Tibial nerve (tissue), 4 donors: ENCODE results near the gene COG5. TPM values are rescaled to one million over a fixed set of nuclear protein-coding genes. Genes with fewer than 3 reads are reported as not detected.
"Not testable (repeated sequence)": the region's sequence is repeated elsewhere in the genome, so short reads cannot be mapped to it uniquely, and the experiment has no call there.

Experiments
- DNase-seq, 2 donors: peaks; one replicate each; pipeline ENCODE4 v3.0.0-alpha.2; 2019; ENCODE audit warnings: low spot score in 2 of 2
- H3K27ac ChIP-seq, 4 donors: fragments of 200-600 bp; sonication (generic) in 3 of 4; one replicate each; pipeline ENCODE4 v1.5.1; 2017 to 2019; ENCODE audit warnings: mild to moderate bottlenecking in 1 of 4
- H3K27me3 ChIP-seq, 2 donors: fragments of 200-600 bp; sonication (generic) in 1 of 2; one replicate each; pipeline versions ENCODE4 v1.5.1 to v1.6.0; 2017 to 2019
- H3K36me3 ChIP-seq, 3 donors: fragments of 200-600 bp; sonication (generic); one replicate each; pipeline ENCODE4 v1.5.1; 2018 to 2019
- H3K4me1 ChIP-seq, 4 donors: fragments of 200-600 bp; sonication (generic) in 3 of 4; one replicate each; pipeline ENCODE4 v1.5.1; 2017 to 2019
- H3K4me3 ChIP-seq, 4 donors: fragments of 200-600 bp; sonication (generic) in 3 of 4; one replicate each; pipeline ENCODE4 v1.5.1; 2017 to 2019; ENCODE audit warnings: mild to moderate bottlenecking in 1 of 4, moderate library complexity in 1 of 4
- H3K9me3 ChIP-seq, 4 donors: fragments of 200-600 bp; sonication (generic) in 3 of 4; one replicate each; pipeline ENCODE4 v1.5.1; 2017 to 2019
- CTCF ChIP-seq, 5 experiments: fragments of 200-600 bp in 3 of 5; fragments of 450-650 bp in 2 of 5; sonication (generic) in 3 of 5; IDR thresholded peaks; one replicate each; pipeline ENCODE4 v1.5.1; 2016 to 2019; ENCODE audit warnings: antibody characterized with exemption in 5 of 5, mild to moderate bottlenecking in 3 of 5, moderate library complexity in 2 of 5
- EP300 ChIP-seq, 2 donors: sonication (generic); formaldehyde crosslinking; IDR thresholded peaks; one replicate each; pipeline ENCODE4 v1.6.1; 2017; ENCODE audit warnings: antibody characterized with exemption in 2 of 2, mild to moderate bottlenecking in 1 of 2
- POLR2A ChIP-seq, 2 donors: fragments of 450-650 bp; IDR thresholded peaks; one replicate each; pipeline ENCODE4 v1.6.1; 2017; ENCODE audit warnings: antibody characterized with exemption in 2 of 2, mild to moderate bottlenecking in 2 of 2, moderate library complexity in 2 of 2
- WGBS, 2 donors: methylation state at CpG; one replicate each; pipeline ENCODE4 v1.1.5; 2018; 5-methylcytosine and 5-hydroxymethylcytosine counted together
- small RNA-seq: library from RNA; depleted of rRNA; stranded (forward); fragments of <200 nt; gene quantifications from one replicate; pipeline ENCODE3, GENCODE V24; 2016
- total RNA-seq, 4 donors: library from RNA; depleted of rRNA; stranded (reverse); fragments of >200 nt; gene quantifications; one replicate each; pipeline ENCODE4 v1.1.0, GENCODE V29; 2016

The COG5 gene
- total RNA-seq, 4 donors from 2014 or later, result 26.7 to 35.7 (median 32.6) TPM

DNA sequence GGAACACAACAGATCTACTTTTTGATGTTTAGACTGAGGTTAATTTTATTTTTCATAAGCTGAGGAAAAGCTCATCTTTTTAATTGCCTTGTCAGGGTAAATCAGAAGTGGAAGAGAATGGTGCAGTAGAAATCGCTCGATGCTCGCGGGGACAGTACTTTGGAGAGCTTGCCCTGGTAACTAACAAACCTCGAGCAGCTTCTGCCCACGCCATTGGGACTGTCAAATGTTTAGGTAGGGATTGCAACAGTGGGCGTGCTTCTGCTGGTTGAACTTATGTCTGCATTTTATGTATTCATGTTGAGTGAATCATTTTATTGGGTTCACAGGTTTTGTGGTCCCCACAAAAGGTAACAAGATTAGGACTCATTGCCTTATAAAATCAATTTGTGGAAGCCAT is 406.6 kb downstream of the COG5 start:
- Histone ChIP-seq H3K9me3 (no peaks in the 10 kb centered on the region), H3K27me3 (no peaks in the 10 kb centered on the region), H3K4me1 (no peaks in the 10 kb centered on the region), H3K36me3 (no peaks in the 10 kb centered on the region), H3K4me3 (no peak overlapping the region), H3K27ac (no peak overlapping the region)
- no peak for TF ChIP-seq CTCF (IDR thresholded peaks at IDR 0.05)
- TF ChIP-seq EP300 (IDR thresholded peaks at IDR 0.05), result no peak
- no peak for TF ChIP-seq POLR2A (IDR thresholded peaks at IDR 0.05)
- 90 to 95% methylated on average over 7 of the region's 7 CpGs for WGBS, 2 donors
- DNase-seq, result no peak

DNA sequence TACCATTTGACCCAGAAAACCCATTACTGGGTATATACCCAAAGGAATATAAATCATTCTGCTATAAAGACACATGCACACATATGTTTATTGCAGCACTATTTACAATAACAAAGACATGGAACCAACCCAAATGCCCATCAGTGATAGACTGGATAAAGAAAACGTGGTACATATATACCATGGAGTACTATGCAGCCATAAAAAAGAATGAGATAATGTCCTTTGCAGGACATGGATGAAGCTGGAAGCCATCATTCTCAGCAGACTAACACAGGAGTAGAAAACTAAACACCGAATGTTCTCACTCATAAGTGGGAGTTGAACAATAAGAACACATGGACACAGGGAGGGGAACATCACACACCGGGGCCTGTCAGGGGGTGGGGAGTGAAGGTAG is 408.0 kb downstream of the COG5 start:
- 95 to 97% methylated on average over 3 of the region's 3 CpGs for WGBS, 2 donors
- DNase-seq, H3K36me3 ChIP-seq, H3K27me3 ChIP-seq, H3K4me1 ChIP-seq, H3K4me3 ChIP-seq, H3K9me3 ChIP-seq, H3K27ac ChIP-seq: not testable (repeated sequence)

DNA sequence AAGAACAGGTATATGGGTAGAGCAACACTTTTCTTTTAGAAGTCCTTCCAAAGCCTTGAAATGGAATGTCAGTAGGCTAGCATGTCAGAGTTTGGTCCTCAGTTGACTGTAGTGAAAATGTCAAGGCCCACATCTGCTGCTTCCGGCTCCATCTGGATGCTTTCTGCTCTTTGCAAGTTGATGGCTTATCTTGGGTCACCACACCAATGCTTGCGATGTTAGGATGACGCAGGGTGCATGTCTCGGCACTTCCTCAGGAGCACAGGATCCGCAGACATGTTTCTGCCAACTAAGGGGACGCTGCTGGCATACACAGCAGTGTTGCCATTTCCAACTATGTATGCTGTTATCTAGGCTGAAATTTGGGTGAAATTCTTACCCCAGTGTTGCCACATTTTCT is 408.9 kb downstream of the COG5 start:
- no peaks in the 10 kb centered on the region for H3K27me3 ChIP-seq
- 94 to 98% methylated on average over 6 of the region's 6 CpGs for WGBS, 2 donors
- DNase-seq, result no peak
- no peak overlapping the region for H3K4me3 ChIP-seq
- TF ChIP-seq EP300 (IDR thresholded peaks at IDR 0.05), result no peak
- TF ChIP-seq CTCF (IDR thresholded peaks at IDR 0.05), result no peak
- TF ChIP-seq POLR2A (IDR thresholded peaks at IDR 0.05), result no peak
- H3K9me3 ChIP-seq, result no peaks in the 10 kb centered on the region
- no peaks in the 10 kb centered on the region for H3K4me1 ChIP-seq
- no peaks in the 10 kb centered on the region for H3K36me3 ChIP-seq
- no peak overlapping the region for H3K27ac ChIP-seq

- Histone ChIP-seq H3K27me3 (no peaks in the 10 kb centered on the region), H3K27ac (no peak overlapping the region), H3K4me1 (peaks cover 0 to 11% (median 0%) of the 10 kb centered on the region in 4 donors), H3K9me3 (no peaks in the 10 kb centered on the region), H3K4me3 (no peak overlapping the region), H3K36me3 (no peaks in the 10 kb centered on the region)
- 60 to 80% methylated on average over 4 of the region's 4 CpGs for WGBS, 2 donors
- TF ChIP-seq CTCF (IDR thresholded peaks at IDR 0.05), result no peak
- no peak for TF ChIP-seq EP300 (IDR thresholded peaks at IDR 0.05)
- TF ChIP-seq POLR2A (IDR thresholded peaks at IDR 0.05), result no peak
- no peak for DNase-seq
Measured at GRCh38 chr7:107152011-107152410, 411.7 kb downstream of the COG5 start.

Small RNA genes lying within 50 kb of the gene (small RNA-seq; reads per million reads assigned to genes)
- gene AC002381.1, result not detected
- not detected for gene RF01233

Other genes starting within 250 kb of the COG5 start
- gene GPR22, start 93.9 kb downstream of the COG5 start, total RNA-seq, result not detected
- 10 to 100 TPM in 1 of 4 donors, 1 to 10 TPM in 3; 5.3 to 10.2 (median 8.5) TPM for gene DUS4L, start 51 bp upstream of the COG5 start, total RNA-seq
- gene BCAP29, start 16.3 kb upstream of the COG5 start, total RNA-seq, result 100 to 1,000 TPM in 3 of 4 donors, 10 to 100 TPM in 1; 48.9 to 235 (median 121) TPM
- under 1 TPM; 0.39 to 0.66 (median 0.51) TPM for gene SLC26A4, start 96.9 kb upstream of the COG5 start, total RNA-seq
- 10 to 100 TPM; 16.0 to 24.9 (median 17.9) TPM for gene CBLL1, start 180.2 kb upstream of the COG5 start, total RNA-seq
- gene SLC26A3, start 239.3 kb upstream of the COG5 start, total RNA-seq, result not detected